Keratinocyte (primary cell): ENCODE measurements around the gene PHPT1. TPM values are rescaled to one million over a fixed set of nuclear protein-coding genes. Genes with fewer than 3 reads are reported as not detected.

Experiments
- DNase-seq: peaks from one replicate; pipeline ENCODE4 v3.0.0-alpha.2; 2011; ENCODE audit warnings: low read depth, missing footprints, low spot score
- FAIRE-seq: peaks from 2 replicates; lab custom pipeline; 2011; peaks lifted over from hg19 to GRCh38; lab: Jason Lieb, UNC
- H2AFZ ChIP-seq: 2 replicates; pipeline ENCODE4 v1.6.0; 2012; ENCODE audit warnings: low read length, control low read depth, inconsistent platforms; ENCODE audit not compliant: control insufficient read depth
- H3K27ac ChIP-seq: 2 replicates; pipeline ENCODE4 v1.5.1; 2011; ENCODE audit warnings: low read length; ENCODE audit not compliant: control insufficient read depth, insufficient read depth
- H3K27me3 ChIP-seq: 3 replicates; pipeline ENCODE4 v1.6.0; 2011; ENCODE audit warnings: low read length; ENCODE audit not compliant: control insufficient read depth, insufficient read depth; ENCODE audit errors: extremely low read depth
- H3K36me3 ChIP-seq, 2 experiments: 2 replicates in 1 of 2; 3 replicates in 1 of 2; pipeline ENCODE4 v1.5.1; 2011; ENCODE audit warnings: low read length in 2 of 2, mild to moderate bottlenecking in 1 of 2; ENCODE audit not compliant: control insufficient read depth in 2 of 2, insufficient read depth in 2 of 2; ENCODE audit errors: extremely low read depth in 1 of 2
- H3K4me1 ChIP-seq: 3 replicates; pipeline ENCODE4 v1.5.1; 2011; ENCODE audit warnings: low read length; ENCODE audit not compliant: control insufficient read depth, insufficient read depth; ENCODE audit errors: extremely low read depth
- H3K4me2 ChIP-seq: 3 replicates; pipeline ENCODE4 v1.6.0; 2011; ENCODE audit warnings: low read depth, low read length; ENCODE audit not compliant: control insufficient read depth, insufficient read depth; ENCODE audit errors: extremely low read depth
- H3K4me3 ChIP-seq, 3 experiments: fragments of 200-600 bp in 1 of 3; sonication (generic) in 1 of 3; 2 replicates in 2 of 3; 3 replicates in 1 of 3; pipeline ENCODE4 v1.5.1; 2011 to 2016; ENCODE audit warnings: low read length in 3 of 3, mild to moderate bottlenecking in 3 of 3, control low read depth in 2 of 3, inconsistent platforms in 1 of 3, low read depth in 1 of 3, mixed read lengths in 1 of 3, mixed run types in 1 of 3, moderate library complexity in 1 of 3; ENCODE audit not compliant: control insufficient read depth in 2 of 3, insufficient read depth in 2 of 3; ENCODE audit errors: extremely low read depth in 1 of 3
- H3K79me2 ChIP-seq: 2 replicates; pipeline ENCODE4 v1.6.0; 2012; ENCODE audit warnings: low read length; ENCODE audit not compliant: control insufficient read depth, insufficient read depth
- H3K9ac ChIP-seq: 3 replicates; pipeline ENCODE4 v1.6.0; 2011; ENCODE audit warnings: low read length; ENCODE audit not compliant: control insufficient read depth, insufficient read depth; ENCODE audit errors: extremely low read depth
- H3K9me1 ChIP-seq: 3 replicates; pipeline ENCODE4 v1.6.0; 2011; ENCODE audit warnings: low read length; ENCODE audit not compliant: control insufficient read depth, insufficient read depth; ENCODE audit errors: extremely low read depth
- H3K9me3 ChIP-seq: 2 replicates; pipeline ENCODE4 v1.5.1; 2012; ENCODE audit warnings: low read depth, low read length; ENCODE audit not compliant: control insufficient read depth
- H4K20me1 ChIP-seq: 3 replicates; pipeline ENCODE4 v1.6.0; 2011; ENCODE audit warnings: low read length; ENCODE audit not compliant: control insufficient read depth, insufficient read depth; ENCODE audit errors: extremely low read depth
- EZH2 ChIP-seq: IDR thresholded peaks from one replicate; pipeline ENCODE4 v1.6.1; 2012; ENCODE audit warnings: inconsistent platforms, mild to moderate bottlenecking, low read length, moderate library complexity
- dilution Hi-C: fragments of 300-500 bp; cut with MboI; formaldehyde crosslinking; loops from one replicate; pipeline ENCODE4 v1.7.0; 2020; ENCODE audit warnings: low sequenced_read_pairs; ENCODE audit not compliant: extremely low pct_ligation_motif_present
- polyA plus RNA-seq, 5 experiments: library from polyadenylated mRNA; depleted of rRNA in 3 of 5; stranded (reverse) in 3 of 5; stranded (forward) in 1 of 5; unstranded in 1 of 5; fragments of >200 nt; gene quantifications; 1 replicate in 1 of 5; 2 replicates in 3 of 5; 3 replicates in 1 of 5; pipeline versions ENCODE4 v1.2.1 to v1.2.3, GENCODE V29; 2011 to 2012; ENCODE audit warnings: missing spikeins in 2 of 5, low read depth in 1 of 5, low replicate concordance in 1 of 5
- TF ChIP-seq, protein P1 (sequence below), 3 experiments: IDR thresholded peaks in 1 of 3; conservative IDR thresholded peaks in 1 of 3; optimal IDR thresholded peaks in 1 of 3; 2 replicates in 2 of 3; 3 replicates in 1 of 3; pipeline versions ENCODE3 to v1.5.1; 2011; ENCODE audit warnings: low read length in 3 of 3, mild to moderate bottlenecking in 3 of 3, moderate library complexity in 2 of 3, control low read depth in 1 of 3, inconsistent platforms in 1 of 3; ENCODE audit not compliant: insufficient read depth in 2 of 3; ENCODE audit errors: extremely low read depth in 1 of 3

The PHPT1 gene
- polyA plus RNA-seq, 1 donor (not counting 4 experiments of a cell fraction or from before 2014, with no cell fraction given), result 68.8 TPM

DNA sequence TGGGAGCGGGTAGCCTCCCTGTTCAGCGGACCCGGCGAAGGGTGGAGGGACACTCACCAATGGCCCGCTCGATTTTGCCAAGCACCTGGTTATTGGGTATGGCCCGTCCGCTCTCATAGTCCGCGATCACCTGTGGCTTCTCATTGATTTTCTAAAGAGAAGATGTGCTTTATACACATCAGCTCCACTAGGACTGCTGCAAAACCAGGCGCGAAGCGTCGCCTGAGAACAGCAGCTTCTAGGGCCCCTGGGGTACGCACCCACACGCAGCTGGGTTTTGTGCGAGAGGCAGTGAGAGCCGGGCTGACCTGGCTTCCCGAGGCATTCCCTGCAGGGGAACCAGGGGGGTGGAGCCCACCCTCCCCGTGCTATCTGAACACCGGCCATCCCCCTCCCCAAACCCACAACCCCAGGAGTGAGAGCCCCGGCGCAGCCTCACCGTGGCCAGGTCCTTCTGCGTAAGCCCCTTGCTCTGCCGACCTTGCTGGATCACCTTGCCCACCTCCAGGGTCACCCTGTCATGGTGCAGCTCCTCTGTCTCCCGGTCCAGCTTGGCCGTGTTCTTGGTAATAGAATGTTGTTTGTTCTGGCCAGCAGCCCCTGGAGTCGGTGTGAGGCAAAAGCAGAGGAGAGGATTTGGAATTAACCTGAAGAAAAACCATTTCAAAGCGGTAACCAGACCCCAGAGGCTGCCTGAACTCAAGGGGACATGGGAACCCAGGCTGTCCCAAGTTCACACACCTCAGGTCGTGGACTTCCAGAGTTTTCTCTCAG lies 13.8 kb downstream of the PHPT1 start:
- no peak overlapping the region for H3K9ac ChIP-seq
- peaks cover 22% of the 10 kb centered on the region in 2 experiments for H3K36me3 ChIP-seq
- H3K27ac ChIP-seq, result no peak overlapping the region
- no peaks in the 10 kb centered on the region for H3K9me1 ChIP-seq
- peaks cover 5% of the 10 kb centered on the region for H3K4me1 ChIP-seq
- no peak overlapping the region for H2AFZ ChIP-seq
- DNase-seq (no peak), FAIRE-seq (no peak)
- no peak overlapping the region for H3K4me2 ChIP-seq
- H4K20me1 ChIP-seq, result peaks cover 8% of the 10 kb centered on the region
- TF ChIP-seq, protein P1, sequence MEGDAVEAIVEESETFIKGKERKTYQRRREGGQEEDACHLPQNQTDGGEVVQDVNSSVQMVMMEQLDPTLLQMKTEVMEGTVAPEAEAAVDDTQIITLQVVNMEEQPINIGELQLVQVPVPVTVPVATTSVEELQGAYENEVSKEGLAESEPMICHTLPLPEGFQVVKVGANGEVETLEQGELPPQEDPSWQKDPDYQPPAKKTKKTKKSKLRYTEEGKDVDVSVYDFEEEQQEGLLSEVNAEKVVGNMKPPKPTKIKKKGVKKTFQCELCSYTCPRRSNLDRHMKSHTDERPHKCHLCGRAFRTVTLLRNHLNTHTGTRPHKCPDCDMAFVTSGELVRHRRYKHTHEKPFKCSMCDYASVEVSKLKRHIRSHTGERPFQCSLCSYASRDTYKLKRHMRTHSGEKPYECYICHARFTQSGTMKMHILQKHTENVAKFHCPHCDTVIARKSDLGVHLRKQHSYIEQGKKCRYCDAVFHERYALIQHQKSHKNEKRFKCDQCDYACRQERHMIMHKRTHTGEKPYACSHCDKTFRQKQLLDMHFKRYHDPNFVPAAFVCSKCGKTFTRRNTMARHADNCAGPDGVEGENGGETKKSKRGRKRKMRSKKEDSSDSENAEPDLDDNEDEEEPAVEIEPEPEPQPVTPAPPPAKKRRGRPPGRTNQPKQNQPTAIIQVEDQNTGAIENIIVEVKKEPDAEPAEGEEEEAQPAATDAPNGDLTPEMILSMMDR (optimal IDR thresholded peaks at IDR 0.05 in 1 of 3, IDR thresholded peaks at IDR 0.05 in 1 of 3, conservative IDR thresholded peaks at IDR 0.05 in 1 of 3; ENCODE audit: extremely low read depth in 1 of 3, insufficient read depth in 2 of 3, low read length in 3 of 3), result no peak
- no peak for TF ChIP-seq EZH2
- dilution Hi-C loops, result no loop called here
- H3K9me3 ChIP-seq, result no peaks in the 10 kb centered on the region
- H3K4me3 ChIP-seq, result no peak overlapping the region
- H3K27me3 ChIP-seq, result no peaks in the 10 kb centered on the region
- H3K79me2 ChIP-seq, result peaks cover 21% of the 10 kb centered on the region

DNA sequence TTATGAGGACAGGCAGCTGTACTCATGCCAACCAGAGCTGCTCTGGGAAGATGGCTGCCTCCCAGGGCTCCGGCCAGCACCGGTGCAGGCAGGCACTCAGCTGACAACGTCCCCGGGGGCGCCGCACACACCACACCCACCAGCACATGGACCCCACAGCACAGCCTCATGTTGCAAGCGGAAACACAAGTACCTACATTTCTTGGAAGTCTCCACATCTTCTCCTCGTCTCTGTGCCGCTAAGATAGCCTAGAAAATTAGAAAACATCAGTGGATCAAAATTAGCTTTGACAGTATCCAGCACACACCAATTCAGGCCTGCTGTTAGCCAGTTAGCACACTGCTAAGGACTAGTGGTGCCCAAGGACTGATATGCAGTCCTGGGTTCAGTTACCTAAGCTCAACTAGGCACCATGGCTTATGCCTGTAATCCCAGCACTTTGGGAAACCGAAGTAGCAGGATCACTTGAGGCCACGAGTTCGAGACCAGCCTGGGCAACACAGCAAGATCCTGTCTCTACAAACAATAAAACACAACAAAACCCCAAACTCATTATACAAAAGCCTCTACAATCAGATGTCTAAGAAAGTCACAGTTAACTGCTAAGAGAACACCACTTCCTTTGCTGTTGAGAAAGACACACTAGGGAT lies 14.5 kb downstream of the PHPT1 start:
- H3K4me2 ChIP-seq, result no peak overlapping the region
- no peak for FAIRE-seq
- H3K4me1 ChIP-seq, result peaks cover 5% of the 10 kb centered on the region
- H3K4me3 ChIP-seq, result no peak overlapping the region
- no peak overlapping the region for H3K27ac ChIP-seq
- H3K9ac ChIP-seq, result no peak overlapping the region
- dilution Hi-C loops, result no loop called here
- no peak overlapping the region for H2AFZ ChIP-seq
- no peak for DNase-seq
- no peaks in the 10 kb centered on the region for H3K9me1 ChIP-seq
- TF ChIP-seq, protein P1 (optimal IDR thresholded peaks at IDR 0.05 in 1 of 3, IDR thresholded peaks at IDR 0.05 in 1 of 3, conservative IDR thresholded peaks at IDR 0.05 in 1 of 3; ENCODE audit: extremely low read depth in 1 of 3, insufficient read depth in 2 of 3, low read length in 3 of 3), result no peak
- no peak for TF ChIP-seq EZH2
- no peaks in the 10 kb centered on the region for H3K9me3 ChIP-seq
- peaks cover 21% of the 10 kb centered on the region for H3K79me2 ChIP-seq
- H3K27me3 ChIP-seq, result no peaks in the 10 kb centered on the region
- peaks cover 22% of the 10 kb centered on the region in 2 experiments for H3K36me3 ChIP-seq
- peaks cover 8% of the 10 kb centered on the region for H4K20me1 ChIP-seq
